C4-2B (cell line): ENCODE measurements around the gene FEN1.
A peak's percentile ranks its signal among the peaks of the same experiment; 100 is the strongest.

Experiments used
- H3K27ac ChIP-seq: fragments of 450-650 bp; 2 replicates; pipeline ENCODE4 v1.5.1; 2017
- ZFX ChIP-seq: fragments of 450-650 bp; IDR thresholded peaks from 2 replicates; pipeline ENCODE4 v1.6.1; 2017
- TF ChIP-seq, protein P1 (sequence below): fragments of 450-650 bp; conservative IDR thresholded peaks from 2 replicates; pipeline ENCODE4 v1.5.1; 2017; ENCODE audit warnings: mild to moderate bottlenecking

FEN1 gene

GRCh38 chr11:61768376-61769076 lies 24.2 kb upstream of the FEN1 start:
- no peak overlapping the region for H3K27ac ChIP-seq
- TF ChIP-seq ZFX, result no peak
- TF ChIP-seq, protein P1, sequence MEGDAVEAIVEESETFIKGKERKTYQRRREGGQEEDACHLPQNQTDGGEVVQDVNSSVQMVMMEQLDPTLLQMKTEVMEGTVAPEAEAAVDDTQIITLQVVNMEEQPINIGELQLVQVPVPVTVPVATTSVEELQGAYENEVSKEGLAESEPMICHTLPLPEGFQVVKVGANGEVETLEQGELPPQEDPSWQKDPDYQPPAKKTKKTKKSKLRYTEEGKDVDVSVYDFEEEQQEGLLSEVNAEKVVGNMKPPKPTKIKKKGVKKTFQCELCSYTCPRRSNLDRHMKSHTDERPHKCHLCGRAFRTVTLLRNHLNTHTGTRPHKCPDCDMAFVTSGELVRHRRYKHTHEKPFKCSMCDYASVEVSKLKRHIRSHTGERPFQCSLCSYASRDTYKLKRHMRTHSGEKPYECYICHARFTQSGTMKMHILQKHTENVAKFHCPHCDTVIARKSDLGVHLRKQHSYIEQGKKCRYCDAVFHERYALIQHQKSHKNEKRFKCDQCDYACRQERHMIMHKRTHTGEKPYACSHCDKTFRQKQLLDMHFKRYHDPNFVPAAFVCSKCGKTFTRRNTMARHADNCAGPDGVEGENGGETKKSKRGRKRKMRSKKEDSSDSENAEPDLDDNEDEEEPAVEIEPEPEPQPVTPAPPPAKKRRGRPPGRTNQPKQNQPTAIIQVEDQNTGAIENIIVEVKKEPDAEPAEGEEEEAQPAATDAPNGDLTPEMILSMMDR, result no peak

- TF ChIP-seq, protein P1, result no peak; the same call in 1 of the 2 replicates
- no peak for TF ChIP-seq ZFX
- H3K27ac ChIP-seq, result no peak overlapping the region
These were observed 23.4 kb upstream of the FEN1 start for GRCh38 chr11:61769169-61769920.

GRCh38 chr11:61769946-61770683 lies 22.6 kb upstream of the FEN1 start:
- no peak for TF ChIP-seq ZFX
- TF ChIP-seq, protein P1, result no peak
- no peak overlapping the region for H3K27ac ChIP-seq

- no peak overlapping the region for H3K27ac ChIP-seq
- TF ChIP-seq, protein P1, result no peak
- TF ChIP-seq ZFX, result no peak
These were observed 21.4 kb upstream of the FEN1 start for GRCh38 chr11:61771195-61771894.

GRCh38 chr11:61771985-61772455 lies 20.7 kb upstream of the FEN1 start:
- peak overlapping the region; percentile 17 for H3K27ac ChIP-seq
- TF ChIP-seq, protein P1, result no peak
- TF ChIP-seq ZFX, result no peak

DNA sequence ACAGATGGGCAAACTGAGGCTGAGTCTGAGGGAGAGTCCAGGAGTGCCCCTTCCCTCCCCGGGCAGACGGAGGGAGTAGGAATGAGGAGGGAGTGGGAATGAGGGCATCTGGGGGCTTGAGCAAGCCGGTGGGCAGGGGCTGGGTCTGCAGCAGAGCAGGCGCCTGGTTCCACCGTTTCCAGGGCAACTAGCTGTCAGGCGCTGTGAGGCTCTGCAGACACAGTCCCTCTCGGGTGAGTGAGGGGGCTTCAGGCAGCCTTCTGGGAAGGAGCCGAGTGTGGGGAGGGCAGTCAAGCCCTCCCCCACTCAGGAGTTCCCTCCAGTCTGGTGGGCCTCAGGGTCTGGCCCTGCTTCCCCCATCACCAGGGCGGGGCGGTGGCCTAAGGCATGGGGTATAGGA lies 19.4 kb upstream of the FEN1 start:
- H3K27ac ChIP-seq, result 0 out of 2 replicates have a peak overlapping the region, but pooled peaks have one; percentile 17
- TF ChIP-seq ZFX, result no peak
- TF ChIP-seq, protein P1, result no peak
